Gastroesophageal sphincter (tissue), 3 donors: Measurements from ENCODE around the gene CDK17.

Experiments
- EP300 ChIP-seq: sonication (generic); formaldehyde crosslinking; IDR thresholded peaks from one replicate; pipeline ENCODE4 v1.6.1; 2017; ENCODE audit warnings: antibody characterized with exemption, mild to moderate bottlenecking
- POLR2A ChIP-seq, 2 donors: fragments of 450-650 bp; IDR thresholded peaks; one replicate each; pipeline ENCODE4 v1.6.1; 2017; ENCODE audit warnings: antibody characterized with exemption in 2 of 2, mild to moderate bottlenecking in 2 of 2, moderate library complexity in 1 of 2
- TF ChIP-seq, protein P1 (sequence below), 4 experiments: fragments of 200-600 bp in 2 of 4; fragments of 450-650 bp in 2 of 4; sonication (generic) in 1 of 4; IDR thresholded peaks; one replicate each; pipeline ENCODE4 v1.5.1; 2017 to 2019; ENCODE audit warnings: antibody characterized with exemption in 4 of 4, mild to moderate bottlenecking in 2 of 4, moderate library complexity in 2 of 4

DNA sequence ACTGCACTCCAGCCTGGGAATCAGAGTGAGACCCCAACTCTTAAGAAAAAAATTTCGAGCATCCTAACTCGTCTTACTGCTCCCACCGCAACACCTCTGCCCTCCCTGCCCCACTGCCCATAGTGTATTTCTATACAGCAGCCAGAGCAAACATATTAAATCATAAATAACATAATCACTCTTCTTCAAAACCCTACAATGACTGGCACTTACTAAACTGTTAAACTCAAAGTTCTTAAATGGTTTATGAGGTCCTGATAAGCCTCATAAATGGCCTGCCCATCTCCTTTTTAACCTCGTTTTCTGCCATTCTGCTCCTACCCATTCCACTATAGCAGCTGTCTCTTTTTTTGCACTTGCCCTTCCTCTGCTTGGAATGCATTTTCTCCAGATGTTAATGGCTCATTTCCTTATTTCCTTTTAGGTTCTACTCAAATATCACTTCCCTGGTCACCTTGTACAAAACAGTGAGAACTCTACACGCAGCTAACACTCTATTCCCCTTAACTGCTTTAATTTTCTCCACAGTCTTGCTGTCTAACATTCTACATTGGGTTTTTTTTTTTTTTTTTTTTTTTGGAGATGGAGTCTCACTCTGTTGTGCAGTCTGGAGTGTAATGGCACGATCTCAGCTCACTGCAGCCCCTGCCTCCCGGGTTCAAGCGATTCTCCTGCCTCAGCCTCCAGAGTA, 45.2 kb downstream of the CDK17 start:
- TF ChIP-seq, protein P1, sequence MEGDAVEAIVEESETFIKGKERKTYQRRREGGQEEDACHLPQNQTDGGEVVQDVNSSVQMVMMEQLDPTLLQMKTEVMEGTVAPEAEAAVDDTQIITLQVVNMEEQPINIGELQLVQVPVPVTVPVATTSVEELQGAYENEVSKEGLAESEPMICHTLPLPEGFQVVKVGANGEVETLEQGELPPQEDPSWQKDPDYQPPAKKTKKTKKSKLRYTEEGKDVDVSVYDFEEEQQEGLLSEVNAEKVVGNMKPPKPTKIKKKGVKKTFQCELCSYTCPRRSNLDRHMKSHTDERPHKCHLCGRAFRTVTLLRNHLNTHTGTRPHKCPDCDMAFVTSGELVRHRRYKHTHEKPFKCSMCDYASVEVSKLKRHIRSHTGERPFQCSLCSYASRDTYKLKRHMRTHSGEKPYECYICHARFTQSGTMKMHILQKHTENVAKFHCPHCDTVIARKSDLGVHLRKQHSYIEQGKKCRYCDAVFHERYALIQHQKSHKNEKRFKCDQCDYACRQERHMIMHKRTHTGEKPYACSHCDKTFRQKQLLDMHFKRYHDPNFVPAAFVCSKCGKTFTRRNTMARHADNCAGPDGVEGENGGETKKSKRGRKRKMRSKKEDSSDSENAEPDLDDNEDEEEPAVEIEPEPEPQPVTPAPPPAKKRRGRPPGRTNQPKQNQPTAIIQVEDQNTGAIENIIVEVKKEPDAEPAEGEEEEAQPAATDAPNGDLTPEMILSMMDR (IDR thresholded peaks at IDR 0.05): no peak
- TF ChIP-seq POLR2A (IDR thresholded peaks at IDR 0.05) (no peak), EP300 (no peak)
